IMR-90 (cell line): ENCODE measurements around the gene EPHB1. TPM values are rescaled to one million over a fixed set of nuclear protein-coding genes. Genes with fewer than 3 reads are reported as not detected.

Experiments used
- ATAC-seq: fragments of 200-7000 bp; cut with Tn5 transposase; 2 replicates; pipeline ENCODE4 v1.9.1; 2020; ENCODE audit warnings: low read depth, mild to moderate bottlenecking, moderate library complexity
- BruUV-seq: library from RNA; stranded (reverse); fragments of 400-500 nt; replicated peaks from 2 replicates; lab custom pipeline; 2021; lab: Mats Ljungman, UMichigan
- CTCF ChIA-PET: fragments of 300-600 bp; formaldehyde crosslinking; extraction: SDS; loops from one replicate; lab custom pipeline; 2021; ENCODE audit warnings: antibody characterized with exemption; lab: Yijun Ruan, JAX
- POLR2A ChIA-PET: fragments of 300-600 bp; sonication (Branson Sonifier 250); formaldehyde crosslinking; loops from one replicate; lab custom pipeline; 2022; ENCODE audit warnings: antibody characterized with exemption; ENCODE audit not compliant: unreplicated experiment; lab: Charles Lee
- DNase-seq: peaks from one replicate; pipeline ENCODE4 v3.0.0; 2013
- H2AFZ ChIP-seq: replicated peaks from 2 replicates; pipeline ENCODE3; 2013; ENCODE audit warnings: low read length, mild to moderate bottlenecking; ENCODE audit not compliant: poor library complexity
- H2AK5ac ChIP-seq: 2 replicates; pipeline ENCODE4 v1.6.1; 2013; ENCODE audit warnings: low read depth, low read length, inconsistent platforms
- H2AK9ac ChIP-seq: replicated peaks from 2 replicates; pipeline ENCODE3; 2013; ENCODE audit warnings: mild to moderate bottlenecking, low read depth, low read length, moderate library complexity; ENCODE audit not compliant: poor library complexity
- H2BK120ac ChIP-seq: 2 replicates; pipeline ENCODE4 v1.6.1; 2013; ENCODE audit warnings: low read depth, low read length, inconsistent platforms
- H2BK15ac ChIP-seq: 3 replicates; pipeline ENCODE4 v1.6.1; 2013; ENCODE audit warnings: low read depth, low read length, inconsistent platforms
- H2BK20ac ChIP-seq: 2 replicates; pipeline ENCODE4 v1.6.1; 2013; ENCODE audit warnings: low read depth, mild to moderate bottlenecking, inconsistent platforms, low read length, moderate library complexity
- H2BK5ac ChIP-seq: 2 replicates; pipeline ENCODE4 v1.6.1; 2013; ENCODE audit warnings: mild to moderate bottlenecking, low read depth, low read length, inconsistent platforms; ENCODE audit not compliant: poor library complexity, severe bottlenecking
- H3K14ac ChIP-seq: replicated peaks from 2 replicates; pipeline ENCODE4 v1.6.1; 2013; ENCODE audit warnings: low read depth, low read length, inconsistent platforms
- H3K18ac ChIP-seq: 2 replicates; pipeline ENCODE4 v1.6.1; 2013; ENCODE audit warnings: low read depth, low read length, control low read depth
- H3K23ac ChIP-seq: 2 replicates; pipeline ENCODE4 v1.6.1; 2013; ENCODE audit warnings: low read depth, low read length, inconsistent platforms
- H3K27ac ChIP-seq: 2 replicates; pipeline ENCODE4 v1.5.1; 2013; ENCODE audit warnings: mild to moderate bottlenecking, control low read depth, low read length; ENCODE audit not compliant: insufficient read depth
- H3K27me3 ChIP-seq: 2 replicates; pipeline ENCODE4 v1.6.1; 2013; ENCODE audit warnings: low read length; ENCODE audit not compliant: control insufficient read depth, insufficient read depth
- H3K36me3 ChIP-seq: 2 replicates; pipeline ENCODE4 v1.6.1; 2013; ENCODE audit warnings: low read length, mixed read lengths; ENCODE audit not compliant: control insufficient read depth, insufficient read depth
- H3K4ac ChIP-seq: 2 replicates; pipeline ENCODE4 v1.6.1; 2013; ENCODE audit warnings: low read depth, low read length, inconsistent platforms
- H3K4me1 ChIP-seq: 2 replicates; pipeline ENCODE4 v1.6.1; 2013; ENCODE audit warnings: low read length, mixed read lengths; ENCODE audit not compliant: control insufficient read depth, insufficient read depth
- H3K4me2 ChIP-seq: 2 replicates; pipeline ENCODE4 v1.6.1; 2013; ENCODE audit warnings: low read depth, mild to moderate bottlenecking, control low read depth, low read length, moderate library complexity
- H3K4me3 ChIP-seq: 2 replicates; pipeline ENCODE4 v1.5.1; 2013; ENCODE audit warnings: low read depth, mild to moderate bottlenecking, control low read depth, low read length, moderate library complexity; ENCODE audit not compliant: insufficient read depth
- H3K56ac ChIP-seq: 2 replicates; pipeline ENCODE4 v1.6.1; 2013; ENCODE audit warnings: low read length, inconsistent platforms; ENCODE audit not compliant: insufficient read depth; ENCODE audit errors: extremely low read depth
- H3K79me1 ChIP-seq, 2 experiments: 2 replicates each; pipeline ENCODE4 v1.6.1; 2013; ENCODE audit warnings: low read length in 2 of 2, inconsistent platforms in 1 of 2, low read depth in 1 of 2
- H3K9ac ChIP-seq: 2 replicates; pipeline ENCODE4 v1.6.1; 2013; ENCODE audit warnings: low read depth, low read length, control low read depth
- H3K9me1 ChIP-seq: 2 replicates; pipeline ENCODE4 v1.6.1; 2013; ENCODE audit warnings: low read length, inconsistent platforms; ENCODE audit not compliant: insufficient read depth
- H3K9me3 ChIP-seq: 2 replicates; pipeline ENCODE4 v1.6.1; 2013; ENCODE audit warnings: low read length; ENCODE audit not compliant: control insufficient read depth, insufficient read depth
- H4K20me1 ChIP-seq: 2 replicates; pipeline ENCODE4 v1.6.1; 2013; ENCODE audit warnings: low read length, inconsistent platforms; ENCODE audit not compliant: insufficient read depth
- H4K5ac ChIP-seq: 2 replicates; pipeline ENCODE4 v1.6.1; 2013; ENCODE audit warnings: mild to moderate bottlenecking, low read depth, low read length, control low read depth
- H4K8ac ChIP-seq, 2 experiments: 2 replicates each; pipeline ENCODE4 v1.6.1; 2013; ENCODE audit warnings: low read depth in 2 of 2, low read length in 2 of 2, control low read depth in 1 of 2, inconsistent platforms in 1 of 2
- H4K91ac ChIP-seq: 2 replicates; pipeline ENCODE4 v1.6.1; 2013; ENCODE audit warnings: low read depth, low read length, inconsistent platforms; ENCODE audit not compliant: insufficient read depth
- BHLHE40 ChIP-seq: fragments of 150-350 bp; IDR thresholded peaks from 2 replicates; pipeline ENCODE4 v1.6.1; 2016; ENCODE audit warnings: mild to moderate bottlenecking, low read depth, low read length
- CEBPB ChIP-seq: IDR thresholded peaks from 2 replicates; pipeline ENCODE4 v1.6.1; 2012; ENCODE audit warnings: low read depth, low read length, improper control_type of control experiment
- CHD1 ChIP-seq: IDR thresholded peaks from 2 replicates; pipeline ENCODE4 v1.6.1; 2012; ENCODE audit warnings: low read depth, low read length, improper control_type of control experiment
- CTCF ChIP-seq: conservative IDR thresholded peaks from 2 replicates; pipeline ENCODE4 v1.5.1; 2012; ENCODE audit warnings: mild to moderate bottlenecking, low read depth, low read length, improper control_type of control experiment
- MAFK ChIP-seq: IDR thresholded peaks from 2 replicates; pipeline ENCODE4 v1.6.1; 2012; ENCODE audit warnings: low read depth, low read length, improper control_type of control experiment
- NFE2L2 ChIP-seq: fragments of 150-350 bp; IDR thresholded peaks from 2 replicates; pipeline ENCODE4 v1.6.1; 2016; ENCODE audit warnings: low read depth, mild to moderate bottlenecking, low read length
- RCOR1 ChIP-seq: IDR thresholded peaks from 2 replicates; pipeline ENCODE4 v1.6.1; 2012; ENCODE audit warnings: mild to moderate bottlenecking, low read length, improper control_type of control experiment; ENCODE audit not compliant: insufficient replicate concordance
- WGBS, 2 experiments: methylation state at CpG; one replicate each; pipeline versions ENCODE4 v1.1.5 to v1.1.7; 2013; ENCODE audit warnings: missing lambda C conversion rate in 2 of 2; ENCODE audit not compliant: insufficient read length in 1 of 2; ENCODE audit errors: extremely low coverage in 2 of 2; 5-methylcytosine and 5-hydroxymethylcytosine counted together
- dilution Hi-C: fragments of 300-500 bp; cut with HindIII; formaldehyde crosslinking; loops from one replicate; pipeline ENCODE4 v1.14.3; 2018; ENCODE audit warnings: low sequenced_read_pairs; ENCODE audit not compliant: unreplicated experiment
- in situ Hi-C: fragments of 300-500 bp; cut with MboI; formaldehyde crosslinking; loops from 3 replicates; pipeline ENCODE4 v1.14.3; 2019; ENCODE audit warnings: low sequenced_read_pairs, inconsistent platforms, mixed read lengths
- intact Hi-C: fragments of 100-400 bp; cut with micrococcal nuclease; formaldehyde crosslinking; loops from 2 replicates; pipeline ENCODE4 v1.10.0; 2022
- polyA plus RNA-seq, 3 experiments: library from polyadenylated mRNA; depleted of rRNA; stranded (reverse); fragments of >200 nt; gene quantifications; 2 replicates each; pipeline ENCODE4 v1.2.3, GENCODE V29; 2012; ENCODE audit warnings: low replicate concordance in 1 of 3
- total RNA-seq: library from RNA; depleted of rRNA; stranded (reverse); fragments of >200 nt; gene quantifications from 2 replicates; pipeline ENCODE4 v1.2.3, GENCODE V29; 2012

Gene EPHB1
- total and polyA plus RNA-seq, 2 of the 4 experiments (the other 2 are of a cell fraction), result 0.17 to 0.36 TPM

- Histone ChIP-seq H2BK120ac (no peak overlapping the region), H3K4ac (no peak overlapping the region), H3K79me1 (no peaks in the 10 kb centered on the region), H3K9me3 (peaks cover 3% of the 10 kb centered on the region; the same call in 1 of the 2 replicates), H4K5ac (no peak overlapping the region), H2BK5ac (no peak overlapping the region), H2BK15ac (no peak overlapping the region), H2BK20ac (no peak overlapping the region), H3K9ac (no peak overlapping the region), H3K4me3 (no peak overlapping the region), H3K9me1 (no peaks in the 10 kb centered on the region), H4K20me1 (no peaks in the 10 kb centered on the region), H3K56ac (no peak overlapping the region), H2AK5ac (no peak overlapping the region), H3K4me1 (no peaks in the 10 kb centered on the region), H4K8ac (no peak overlapping the region), H2AFZ (no peak overlapping the region), H3K4me2 (no peak overlapping the region), H4K91ac (no peak overlapping the region), H3K14ac (no peak overlapping the region), H3K36me3 (no peaks in the 10 kb centered on the region), H3K23ac (no peak overlapping the region), H3K18ac (no peak overlapping the region), H3K27ac (no peak overlapping the region), H3K27me3 (no peaks in the 10 kb centered on the region), H2AK9ac (no peak overlapping the region)
- no peak for ATAC-seq
- ChIA-PET POLR2A (no interaction called here), CTCF (no interaction called here)
- dilution Hi-C loops (no loop called here), in situ Hi-C loops (no loop called here), intact Hi-C loops (no loop called here)
- BruUV-seq, result no TSS peak
- no peak for DNase-seq
- TF ChIP-seq CHD1, result no peak
- no peak for TF ChIP-seq RCOR1
- TF ChIP-seq CTCF, result no peak
- no peak for TF ChIP-seq MAFK
- no peak for TF ChIP-seq CEBPB
- no peak for TF ChIP-seq BHLHE40
- no peak for TF ChIP-seq NFE2L2
- WGBS, 2 experiments, result 86% methylated on average over 1 of the region's 8 CpGs; no CpG with 5 or more reads in 1 of the 2 experiments
Observed at GRCh38 chr3:135133905-135134683, 339.0 kb downstream of the EPHB1 start.
